ENCODE measurements around the gene PGAM1. TPM values are rescaled to one million over a fixed set of nuclear protein-coding genes. Genes with fewer than 3 reads are reported as not detected.

PGAM1 gene
- total and polyA plus RNA-seq, 2 of the 13 experiments (the other 11 are each of a cell fraction or from before 2014, with no cell fraction given) = 354 to 483 TPM

DNA sequence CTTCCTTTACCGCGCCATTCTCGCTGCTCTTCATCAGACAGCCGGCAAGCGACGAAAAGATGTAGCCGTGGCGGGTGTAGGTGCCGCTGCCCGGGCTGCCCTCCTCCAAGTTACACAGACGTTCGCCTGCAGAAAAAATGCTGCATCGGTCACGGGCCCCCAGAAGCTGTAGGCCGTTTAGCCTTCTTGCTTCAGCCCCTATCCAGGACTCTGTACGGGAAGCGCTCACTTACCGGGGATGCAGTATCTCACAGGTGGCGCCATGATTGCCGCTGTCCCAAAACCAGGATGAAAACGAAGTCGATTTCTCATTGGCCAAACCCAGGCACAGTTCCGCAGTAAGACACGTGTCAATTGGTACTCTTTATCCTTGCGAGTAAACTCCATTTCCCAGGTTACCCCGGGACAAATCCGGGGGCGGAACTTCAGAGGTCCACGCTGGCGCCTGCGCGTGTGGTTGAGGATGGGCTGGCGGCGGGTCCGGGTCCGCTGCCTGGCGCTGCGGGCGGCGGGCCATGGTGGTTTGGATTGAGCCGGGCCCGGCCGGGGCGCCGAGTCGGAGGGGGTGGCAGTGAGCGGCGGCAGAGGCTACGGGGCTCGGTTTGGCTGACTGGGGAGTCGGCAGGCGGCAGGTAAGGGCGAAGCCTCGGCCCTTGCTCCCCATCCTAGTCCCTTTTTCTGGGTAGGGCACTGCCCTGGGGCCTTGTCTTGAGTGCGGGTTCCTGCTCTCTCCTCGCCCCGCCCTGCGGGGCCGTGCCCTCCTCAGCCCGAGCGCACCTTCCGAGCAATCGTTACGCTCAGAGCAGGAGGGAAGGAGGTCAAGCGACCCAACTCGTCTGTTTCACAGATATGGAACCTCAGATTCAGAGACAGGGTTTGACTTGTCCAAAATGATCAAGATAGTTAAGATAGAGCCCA is 20.0 kb downstream of the PGAM1 start, which contains the start of the genes EXOSC1 and ZDHHC16 (continued):
- TF ChIP-seq RELA (CRISPR knock-in tag; IDR thresholded peaks at IDR 0.05) (no peak), KLF11 (CRISPR knock-in tag; IDR thresholded peaks at IDR 0.05) (no peak), PHB2 (IDR thresholded peaks at IDR 0.05; ENCODE audit: partially characterized antibody) (no peak), MED1 (CRISPR knock-in tag; IDR thresholded peaks at IDR 0.05) (peak; percentile 45), IRF1 (CRISPR knock-in tag; IDR thresholded peaks at IDR 0.05; ENCODE audit: low read depth) (no peak), HOXA3 (CRISPR knock-in tag; IDR thresholded peaks at IDR 0.05) (peak; percentile 77), HNRNPLL (IDR thresholded peaks at IDR 0.05; ENCODE audit: low read depth, low read length, poor library complexity, severe bottlenecking) (peak; percentile 38), NR0B2 (CRISPR knock-in tag; IDR thresholded peaks at IDR 0.05) (0 out of 2 replicates have a peak, but pooled peaks have one; percentile 25), ZNF704 (CRISPR knock-in tag; IDR thresholded peaks at IDR 0.05; ENCODE audit: borderline replicate concordance) (no peak), ZNF33A (CRISPR knock-in tag; IDR thresholded peaks at IDR 0.05; ENCODE audit: borderline replicate concordance) (no peak), TRAFD1 (CRISPR knock-in tag; IDR thresholded peaks at IDR 0.05; ENCODE audit: borderline replicate concordance) (no peak), ZNF362 (CRISPR knock-in tag; IDR thresholded peaks at IDR 0.05; ENCODE audit: borderline replicate concordance) (no peak), KLF6 (CRISPR knock-in tag; IDR thresholded peaks at IDR 0.05) (no peak), SALL1 (CRISPR knock-in tag; IDR thresholded peaks at IDR 0.05) (no peak; the same call in none of the 2 replicates), PRMT3 (CRISPR knock-in tag; IDR thresholded peaks at IDR 0.05; ENCODE audit: borderline replicate concordance, low read depth) (no peak)
- TF ChIP-seq, protein P1, sequence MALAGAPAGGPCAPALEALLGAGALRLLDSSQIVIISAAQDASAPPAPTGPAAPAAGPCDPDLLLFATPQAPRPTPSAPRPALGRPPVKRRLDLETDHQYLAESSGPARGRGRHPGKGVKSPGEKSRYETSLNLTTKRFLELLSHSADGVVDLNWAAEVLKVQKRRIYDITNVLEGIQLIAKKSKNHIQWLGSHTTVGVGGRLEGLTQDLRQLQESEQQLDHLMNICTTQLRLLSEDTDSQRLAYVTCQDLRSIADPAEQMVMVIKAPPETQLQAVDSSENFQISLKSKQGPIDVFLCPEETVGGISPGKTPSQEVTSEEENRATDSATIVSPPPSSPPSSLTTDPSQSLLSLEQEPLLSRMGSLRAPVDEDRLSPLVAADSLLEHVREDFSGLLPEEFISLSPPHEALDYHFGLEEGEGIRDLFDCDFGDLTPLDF (CRISPR knock-in tag; IDR thresholded peaks at IDR 0.05) = peak; percentile 79; the same call in 1 of the 2 replicates

Data from HepG2 (cell line).